HG02938 (cell line): ENCODE data around the gene AP1B1.
"Not testable (repeated sequence)": the region's sequence is repeated elsewhere in the genome, so short reads cannot be mapped to it uniquely, and the experiment has no call there.

Experiments used
- ATAC-seq: cut with Tn5 transposase; IDR thresholded peaks from one replicate; pipeline ENCODE4 v1.9.1; 2021; ENCODE audit warnings: mild to moderate bottlenecking, moderate library complexity; ENCODE audit not compliant: unreplicated experiment

AP1B1 gene

GRCh38 chr22:29351891-29352290 is 36.5 kb downstream of the AP1B1 start:
- no peak for ATAC-seq

GRCh38 chr22:29351042-29351441 is 37.3 kb downstream of the AP1B1 start:
- no peak for ATAC-seq

- no peak for ATAC-seq
Measured at GRCh38 chr22:29348956-29349355, 39.4 kb downstream of the AP1B1 start.

- no peak for ATAC-seq
Measured at GRCh38 chr22:29348041-29348440, 40.3 kb downstream of the AP1B1 start.

GRCh38 chr22:29346659-29347058 is 41.7 kb downstream of the AP1B1 start:
- ATAC-seq: no peak

GRCh38 chr22:29345932-29346331 is 42.4 kb downstream of the AP1B1 start:
- no peak for ATAC-seq

GRCh38 chr22:29344889-29345288 is 43.5 kb downstream of the AP1B1 start:
- not testable (repeated sequence) for ATAC-seq

GRCh38 chr22:29344137-29344536 is 44.2 kb downstream of the AP1B1 start:
- ATAC-seq: no peak

GRCh38 chr22:29343313-29343805 is 45.0 kb downstream of the AP1B1 start:
- ATAC-seq: no peak

GRCh38 chr22:29342577-29343312 is 45.6 kb downstream of the AP1B1 start:
- ATAC-seq: no peak

- ATAC-seq: no peak
Measured at GRCh38 chr22:29342177-29342576, 46.2 kb downstream of the AP1B1 start.

GRCh38 chr22:29341849-29342127 is 46.6 kb downstream of the AP1B1 start:
- ATAC-seq: no peak

GRCh38 chr22:29341056-29341848 is 47.1 kb downstream of the AP1B1 start:
- ATAC-seq: no peak

- no peak for ATAC-seq
Measured at GRCh38 chr22:29340566-29340965, 47.8 kb downstream of the AP1B1 start.

- no peak for ATAC-seq
Measured at GRCh38 chr22:29339381-29340235, 48.8 kb downstream of the AP1B1 start.

GRCh38 chr22:29338398-29338797 is 50.0 kb downstream of the AP1B1 start:
- no peak for ATAC-seq

GRCh38 chr22:29337631-29338284 is 50.6 kb downstream of the AP1B1 start:
- no peak for ATAC-seq

- ATAC-seq: no peak
Measured at GRCh38 chr22:29336751-29337490, 51.4 kb downstream of the AP1B1 start.

GRCh38 chr22:29335656-29336055 is 52.7 kb downstream of the AP1B1 start:
- ATAC-seq: no peak

GRCh38 chr22:29334696-29335344 is 53.5 kb downstream of the AP1B1 start:
- ATAC-seq: no peak
